H1 (cell line): Measurements from ENCODE around the gene USP50. TPM values are rescaled to one million over a fixed set of nuclear protein-coding genes. Genes with fewer than 3 reads are reported as not detected.

Source experiments
- CTCF ChIA-PET: fragments of 300-600 bp; sonication (Branson Sonifier 250); formaldehyde crosslinking; loops from one replicate; lab custom pipeline; 2021; ENCODE audit not compliant: partially characterized antibody; lab: Charles Lee
- POLR2A ChIA-PET: fragments of 300-600 bp; sonication (Branson Sonifier 250); formaldehyde crosslinking; loops from one replicate; lab custom pipeline; 2021; ENCODE audit warnings: inconsistent platforms; ENCODE audit not compliant: partially characterized antibody; lab: Charles Lee
- DNase-seq, 2 experiments: peaks; one replicate each; pipeline versions ENCODE4 v3.0.0 to v3.0.0-alpha.2; 2010 to 2022; ENCODE audit warnings: low spot score in 2 of 2, low read depth in 1 of 2, mixed read lengths in 1 of 2
- FAIRE-seq: peaks from 2 replicates; lab custom pipeline; 2011; peaks lifted over from hg19 to GRCh38; lab: Jason Lieb, UNC
- H2AFZ ChIP-seq: 2 replicates; pipeline ENCODE4 v1.8.1; 2012; ENCODE audit warnings: low read length, inconsistent platforms
- H2AK5ac ChIP-seq: 2 replicates; pipeline ENCODE4 v1.6.1; 2013; ENCODE audit warnings: low read depth, low read length
- H2BK120ac ChIP-seq: replicated peaks from 2 replicates; pipeline ENCODE3; 2013; ENCODE audit warnings: low read depth, low read length, inconsistent platforms
- H2BK12ac ChIP-seq: 2 replicates; pipeline ENCODE4 v1.6.1; 2013; ENCODE audit warnings: low read depth, low read length
- H2BK15ac ChIP-seq: 2 replicates; pipeline ENCODE4 v1.6.1; 2013; ENCODE audit warnings: low read length
- H2BK20ac ChIP-seq: 2 replicates; pipeline ENCODE4 v1.6.1; 2013; ENCODE audit warnings: low read length
- H2BK5ac ChIP-seq: 2 replicates; pipeline ENCODE4 v1.6.1; 2013; ENCODE audit warnings: low read depth, low read length
- H3K14ac ChIP-seq: 2 replicates; pipeline ENCODE4 v1.6.1; 2013; ENCODE audit warnings: inconsistent platforms; ENCODE audit not compliant: insufficient read length
- H3K18ac ChIP-seq: 2 replicates; pipeline ENCODE4 v1.6.1; 2013; ENCODE audit warnings: low read length; ENCODE audit errors: extremely low read depth
- H3K23ac ChIP-seq: 2 replicates; pipeline ENCODE4 v1.6.1; 2013; ENCODE audit warnings: inconsistent platforms; ENCODE audit not compliant: insufficient read length
- H3K23me2 ChIP-seq: 2 replicates; pipeline ENCODE4 v1.6.1; 2013; ENCODE audit warnings: low read depth, low read length
- H3K27ac ChIP-seq: 2 replicates; pipeline ENCODE4 v1.6.1; 2011; ENCODE audit warnings: low read depth, low read length, inconsistent platforms
- H3K27me3 ChIP-seq, 4 experiments: replicated peaks in 1 of 4; 1 replicate in 1 of 4; 2 replicates in 3 of 4; pipeline versions ENCODE4 v1.6.1 to v1.8.1; 2011 to 2013; ENCODE audit warnings: low read length in 3 of 4, mild to moderate bottlenecking in 3 of 4, inconsistent platforms in 2 of 4, mixed read lengths in 2 of 4, moderate library complexity in 1 of 4; ENCODE audit not compliant: control insufficient read depth in 3 of 4, insufficient read depth in 3 of 4; ENCODE audit errors: extremely low read depth in 1 of 4
- H3K36me3 ChIP-seq, 4 experiments: 2 replicates each; pipeline versions ENCODE4 v1.6.1 to v1.8.1; 2011 to 2013; ENCODE audit warnings: mild to moderate bottlenecking in 4 of 4, low read length in 3 of 4, moderate library complexity in 2 of 4, control low read depth in 1 of 4, inconsistent platforms in 1 of 4; ENCODE audit not compliant: insufficient read depth in 4 of 4, control insufficient read depth in 2 of 4
- H3K4ac ChIP-seq: replicated peaks from 2 replicates; pipeline ENCODE3; 2013; ENCODE audit warnings: low read length, low read depth, mixed read lengths, inconsistent platforms; ENCODE audit not compliant: insufficient read length
- H3K4me1 ChIP-seq, 4 experiments: replicated peaks in 1 of 4; 1 replicate in 1 of 4; 2 replicates in 3 of 4; pipeline versions ENCODE4 v1.6.1 to v1.8.1; 2011 to 2013; ENCODE audit warnings: low read length in 3 of 4, inconsistent platforms in 2 of 4, mixed read lengths in 1 of 4; ENCODE audit not compliant: insufficient read depth in 4 of 4, control insufficient read depth in 3 of 4
- H3K4me2 ChIP-seq, 2 experiments: 2 replicates each; pipeline versions ENCODE4 v1.6.1 to v1.8.1; 2011 to 2013; ENCODE audit warnings: low read depth in 2 of 2, low read length in 2 of 2, control low read depth in 1 of 2, inconsistent platforms in 1 of 2, mild to moderate bottlenecking in 1 of 2; ENCODE audit not compliant: insufficient read depth in 1 of 2
- H3K4me3 ChIP-seq, 4 experiments: fragments of 200-600, 300-600 bp in 1 of 4; sonication (generic), shearing (Covaris generic), sonication (Bioruptor Twin) in 1 of 4; 2 replicates each; pipeline versions ENCODE4 v1.5.1 to v1.8.1; 2011 to 2016; ENCODE audit warnings: low read length in 4 of 4, low read depth in 3 of 4, control low read depth in 2 of 4, inconsistent platforms in 2 of 4, mild to moderate bottlenecking in 2 of 4, mixed read lengths in 1 of 4, moderate library complexity in 1 of 4; ENCODE audit not compliant: insufficient read depth in 2 of 4; ENCODE audit errors: extremely low read depth in 1 of 4
- H3K56ac ChIP-seq: replicated peaks from 2 replicates; pipeline ENCODE3; 2013; ENCODE audit warnings: low read depth, mild to moderate bottlenecking, mixed read lengths, low read length, inconsistent platforms; ENCODE audit not compliant: insufficient read length
- H3K79me1 ChIP-seq: 2 replicates; pipeline ENCODE4 v1.6.1; 2013; ENCODE audit warnings: low read depth, low read length, control low read depth
- H3K79me2 ChIP-seq, 2 experiments: 2 replicates each; pipeline versions ENCODE4 v1.6.1 to v1.8.1; 2012 to 2013; ENCODE audit warnings: low read length in 2 of 2, mild to moderate bottlenecking in 2 of 2, inconsistent platforms in 1 of 2; ENCODE audit not compliant: insufficient read depth in 2 of 2, control insufficient read depth in 1 of 2
- H3K9ac ChIP-seq, 4 experiments: replicated peaks in 1 of 4; 1 replicate in 1 of 4; 2 replicates in 3 of 4; pipeline versions ENCODE4 v1.6.1 to v1.8.1; 2011 to 2013; ENCODE audit warnings: low read depth in 3 of 4, low read length in 3 of 4, control low read depth in 2 of 4, mild to moderate bottlenecking in 2 of 4, moderate library complexity in 2 of 4, inconsistent platforms in 1 of 4; ENCODE audit errors: extremely low read depth in 1 of 4
- H3K9me3 ChIP-seq, 2 experiments: 2 replicates each; pipeline versions ENCODE4 v1.6.1 to v1.8.1; 2012 to 2013; ENCODE audit warnings: mild to moderate bottlenecking in 2 of 2, moderate library complexity in 2 of 2, control low read depth in 1 of 2, inconsistent platforms in 1 of 2, low read depth in 1 of 2, low read length in 1 of 2, mixed read lengths in 1 of 2; ENCODE audit not compliant: insufficient read depth in 2 of 2
- H4K20me1 ChIP-seq, 2 experiments: replicated peaks in 1 of 2; 2 replicates each; pipeline versions ENCODE3 to v1.8.1; 2011 to 2013; ENCODE audit warnings: inconsistent platforms in 2 of 2, low read length in 2 of 2, mild to moderate bottlenecking in 1 of 2; ENCODE audit not compliant: insufficient read depth in 2 of 2, control insufficient read depth in 1 of 2
- H4K5ac ChIP-seq: 2 replicates; pipeline ENCODE4 v1.6.1; 2013; ENCODE audit warnings: low read length, low read depth, mixed read lengths, inconsistent platforms; ENCODE audit not compliant: insufficient read length
- H4K8ac ChIP-seq: 2 replicates; pipeline ENCODE4 v1.8.0; 2013; ENCODE audit warnings: mild to moderate bottlenecking, moderate library complexity, low read length, inconsistent platforms; ENCODE audit not compliant: insufficient read depth; ENCODE audit errors: extremely low read depth
- H4K91ac ChIP-seq: replicated peaks from 2 replicates; pipeline ENCODE3; 2013; ENCODE audit warnings: low read length, mixed read lengths, inconsistent platforms; ENCODE audit not compliant: insufficient read length
- ASH2L ChIP-seq: fragments of 200-600, 300-600 bp; sonication (generic); IDR thresholded peaks from one replicate; pipeline ENCODE4 v1.7.1; 2017; ENCODE audit warnings: low read length
- BCL11A ChIP-seq, 2 experiments: IDR thresholded peaks; one replicate each; pipeline ENCODE4 v1.6.1; 2011; ENCODE audit warnings: low read depth in 2 of 2, low read length in 2 of 2, mild to moderate bottlenecking in 2 of 2
- CEBPB ChIP-seq: IDR thresholded peaks from 2 replicates; pipeline ENCODE4 v1.6.1; 2012; ENCODE audit warnings: low read depth, low read length
- EGR1 ChIP-seq: IDR thresholded peaks from 2 replicates; pipeline ENCODE4 v1.6.1; 2011; ENCODE audit warnings: low read depth, low read length, borderline replicate concordance
- EP300 ChIP-seq, 2 experiments: IDR thresholded peaks; 1 replicate in 1 of 2; 2 replicates in 1 of 2; pipeline ENCODE4 v1.6.1; 2011 to 2012; ENCODE audit warnings: low read depth in 2 of 2, low read length in 2 of 2, mild to moderate bottlenecking in 2 of 2, borderline replicate concordance in 1 of 2, inconsistent platforms in 1 of 2, moderate library complexity in 1 of 2
- KDM5A ChIP-seq: fragments of 200-600 bp; IDR thresholded peaks from 2 replicates; pipeline ENCODE4 v1.7.1; 2012; ENCODE audit warnings: mild to moderate bottlenecking, low read length, inconsistent platforms, mixed read lengths
- RFX5 ChIP-seq: IDR thresholded peaks from 2 replicates; pipeline ENCODE4 v1.6.1; 2011; ENCODE audit warnings: low read depth, low read length, improper control_type of control experiment, borderline replicate concordance
- SAP30 ChIP-seq: fragments of 300-600 bp; sonication (generic); IDR thresholded peaks from 2 replicates; pipeline ENCODE4 v1.7.1; 2012; ENCODE audit warnings: low read length, moderate library complexity, mild to moderate bottlenecking, inconsistent platforms; ENCODE audit not compliant: insufficient read depth, insufficient replicate concordance
- SUZ12 ChIP-seq: fragments of 200-600 bp; sonication (generic); IDR thresholded peaks from 2 replicates; pipeline ENCODE4 v1.6.1; 2012; ENCODE audit warnings: mild to moderate bottlenecking, inconsistent platforms, low read length, moderate library complexity, mixed read lengths
- TCF12 ChIP-seq: IDR thresholded peaks from 2 replicates; pipeline ENCODE4 v1.6.1; 2011; ENCODE audit warnings: low read depth, mild to moderate bottlenecking, low read length
- YY1 ChIP-seq: IDR thresholded peaks from 2 replicates; pipeline ENCODE4 v1.6.1; 2011; ENCODE audit warnings: low read depth, mild to moderate bottlenecking, low read length
- WGBS, 2 experiments: shearing (Covaris generic) in 1 of 2; methylation state at CpG; one replicate each; pipeline versions ENCODE4 v1.1.6 to v1.1.7; 2013 to 2015; ENCODE audit warnings: low lambda C conversion rate in 2 of 2, mixed read lengths in 2 of 2, inconsistent platforms in 1 of 2, low coverage in 1 of 2, missing lambda C conversion rate in 1 of 2; ENCODE audit not compliant: insufficient replicate concordance in 2 of 2, insufficient coverage in 1 of 2, insufficient read length in 1 of 2; ENCODE audit errors: extremely low coverage in 1 of 2, missing lambda C conversion rate in 1 of 2; 5-methylcytosine and 5-hydroxymethylcytosine counted together
- polyA plus RNA-seq, 7 experiments: library from polyadenylated mRNA; depleted of rRNA in 3 of 7; stranded (reverse) in 5 of 7; unstranded in 2 of 7; fragments of >200 nt in 5 of 7; fragments of 200-250 nt in 2 of 7; gene quantifications; 1 replicate in 5 of 7; 2 replicates in 1 of 7; 4 replicates in 1 of 7; pipeline versions ENCODE4 v1.2.1 to v1.2.3, GENCODE V29; 2011 to 2013; ENCODE audit warnings: missing spikeins in 2 of 7, mixed read lengths in 2 of 7
- total RNA-seq: library from RNA; stranded (reverse); fragmentation: NEBNext Ultra II Directional; extraction: Animal tissue kit (Norgen Biotek cat#: 25700); gene quantifications from 2 replicates; pipeline ENCODE4 v1.2.1, GENCODE V29; 2021
- TF ChIP-seq, protein P1 (sequence below): IDR thresholded peaks from 2 replicates; pipeline ENCODE4 v1.6.1; 2012; ENCODE audit warnings: inconsistent platforms
- TF ChIP-seq, protein P2 (sequence below): IDR thresholded peaks from 2 replicates; pipeline ENCODE4 v1.6.1; 2012; ENCODE audit warnings: inconsistent platforms
- TF ChIP-seq, protein P3 (sequence below): IDR thresholded peaks from 2 replicates; pipeline ENCODE4 v1.6.1; 2011; ENCODE audit warnings: low read depth, mild to moderate bottlenecking, low read length; ENCODE audit not compliant: insufficient read depth

Gene USP50
- total and polyA plus RNA-seq, 2 of the 8 experiments (the other 6 are each of a cell fraction or from before 2014, with no cell fraction given), result not detected

DNA sequence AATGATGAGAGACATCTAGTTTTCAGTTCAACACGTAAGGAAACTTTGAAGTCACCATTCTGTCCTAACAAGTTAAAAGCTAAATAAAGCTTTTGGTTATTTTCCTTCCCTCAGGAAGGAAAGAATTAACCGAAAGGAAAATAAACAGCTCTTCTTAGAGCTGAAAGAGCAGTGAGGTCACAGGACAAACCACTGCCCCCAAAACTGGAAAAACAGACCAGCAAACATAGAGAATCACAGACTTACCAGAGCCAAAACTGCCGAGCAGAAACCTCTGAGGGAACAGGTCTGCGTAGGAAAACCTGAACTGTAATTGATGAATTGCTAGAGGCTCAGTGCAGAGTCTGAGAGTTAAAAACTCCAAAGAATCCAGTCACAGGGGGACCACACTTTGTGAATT lies 14.7 kb downstream of the USP50 start:
- Histone ChIP-seq H3K36me3 (no peaks in the 10 kb centered on the region), H4K5ac (no peak overlapping the region), H3K4me3 (no peak overlapping the region), H3K9me3 (no peaks in the 10 kb centered on the region), H3K27ac (no peak overlapping the region), H4K91ac (no peak overlapping the region), H3K79me1 (no peaks in the 10 kb centered on the region), H4K8ac (no peak overlapping the region), H2AFZ (0 out of 2 replicates have a peak overlapping the region, but pooled peaks have one; percentile 11), H3K4me2 (no peak overlapping the region), H3K23me2 (no peaks in the 10 kb centered on the region), H3K18ac (no peak overlapping the region), H3K79me2 (no peaks in the 10 kb centered on the region), H3K27me3 (no peaks in the 10 kb centered on the region), H3K4ac (no peak overlapping the region), H2BK120ac (no peak overlapping the region), H3K56ac (no peak overlapping the region), H4K20me1 (no peaks in the 10 kb centered on the region), H2BK20ac (no peak overlapping the region), H2BK15ac (no peak overlapping the region), H3K9ac (no peak overlapping the region), H2AK5ac (no peak overlapping the region), H3K4me1 (no peaks in the 10 kb centered on the region), H2BK5ac (no peak overlapping the region), H2BK12ac (no peak overlapping the region), H3K23ac (no peak overlapping the region), H3K14ac (no peak overlapping the region)
- FAIRE-seq (no peak), DNase-seq (no peak)
- CTCF ChIA-PET, result no interaction called here
- POLR2A ChIA-PET, result no interaction called here
- WGBS, 2 experiments, result 85% methylated on average over 4 of the region's 4 CpGs; no CpG with 5 or more reads in 1 of the 2 experiments
- TF ChIP-seq, protein P1, sequence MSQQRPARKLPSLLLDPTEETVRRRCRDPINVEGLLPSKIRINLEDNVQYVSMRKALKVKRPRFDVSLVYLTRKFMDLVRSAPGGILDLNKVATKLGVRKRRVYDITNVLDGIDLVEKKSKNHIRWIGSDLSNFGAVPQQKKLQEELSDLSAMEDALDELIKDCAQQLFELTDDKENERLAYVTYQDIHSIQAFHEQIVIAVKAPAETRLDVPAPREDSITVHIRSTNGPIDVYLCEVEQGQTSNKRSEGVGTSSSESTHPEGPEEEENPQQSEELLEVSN, result no peak
- TF ChIP-seq SAP30 (no peak), EGR1 (no peak), SUZ12 (no peak), RFX5 (no peak), BCL11A (IDR thresholded peaks at IDR 0.05; ENCODE audit: low read depth in 2 of 2, low read length in 2 of 2) (no peak), EP300 (IDR thresholded peaks at IDR 0.05; ENCODE audit: borderline replicate concordance in 1 of 2, low read depth in 2 of 2, low read length in 2 of 2) (no peak), YY1 (no peak), ASH2L (no peak), TCF12 (no peak), CEBPB (no peak), KDM5A (no peak)
- TF ChIP-seq, protein P2, sequence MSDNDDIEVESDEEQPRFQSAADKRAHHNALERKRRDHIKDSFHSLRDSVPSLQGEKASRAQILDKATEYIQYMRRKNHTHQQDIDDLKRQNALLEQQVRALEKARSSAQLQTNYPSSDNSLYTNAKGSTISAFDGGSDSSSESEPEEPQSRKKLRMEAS, result no peak
- TF ChIP-seq, protein P3, sequence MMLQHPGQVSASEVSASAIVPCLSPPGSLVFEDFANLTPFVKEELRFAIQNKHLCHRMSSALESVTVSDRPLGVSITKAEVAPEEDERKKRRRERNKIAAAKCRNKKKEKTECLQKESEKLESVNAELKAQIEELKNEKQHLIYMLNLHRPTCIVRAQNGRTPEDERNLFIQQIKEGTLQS, result no peak
